ENCODE results near the gene FAM161A. TPM values are rescaled to one million over a fixed set of nuclear protein-coding genes. Genes with fewer than 3 reads are reported as not detected.
A peak's percentile ranks its signal among the peaks of the same experiment; 100 is the strongest.
"Not testable (repeated sequence)": the region's sequence is repeated elsewhere in the genome, so short reads cannot be mapped to it uniquely, and the experiment has no call there.

FAM161A gene
- total RNA-seq, 1 donor from 2014 or later = 0.53 TPM

GRCh38 chr2:61862085-61862484, 8.2 kb upstream of the FAM161A start:
- Histone ChIP-seq H3K4me3 (ENCODE audit: low read depth, low read length) (no peak overlapping the region), H3K36me3 (ENCODE audit: control insufficient read depth, insufficient read depth, low read length) (peaks cover 1% of the 10 kb centered on the region), H3K27me3 (ENCODE audit: control insufficient read depth, insufficient read depth, low read length) (no peaks in the 10 kb centered on the region)
- no peak for FAIRE-seq
- no peak for TF ChIP-seq CTCF (IDR thresholded peaks at IDR 0.05; ENCODE audit: insufficient read depth, low read length, severe bottlenecking)
- DNase-seq (ENCODE audit: low read depth) = no peak

- DNase-seq (ENCODE audit: low read depth) (no peak), FAIRE-seq (no peak)
- peaks cover 1% of the 10 kb centered on the region for H3K36me3 ChIP-seq (ENCODE audit: control insufficient read depth, insufficient read depth, low read length)
- H3K4me3 ChIP-seq (ENCODE audit: low read depth, low read length) = no peak overlapping the region
- no peak for TF ChIP-seq CTCF (IDR thresholded peaks at IDR 0.05; ENCODE audit: insufficient read depth, low read length, severe bottlenecking)
- H3K27me3 ChIP-seq (ENCODE audit: control insufficient read depth, insufficient read depth, low read length) = no peaks in the 10 kb centered on the region
These were observed 3.4 kb upstream of the FAM161A start for GRCh38 chr2:61857224-61857623.

GRCh38 chr2:61855318-61855613, 1.4 kb upstream of the FAM161A start:
- no peak for FAIRE-seq
- H3K36me3 ChIP-seq (ENCODE audit: control insufficient read depth, insufficient read depth, low read length) = no peaks in the 10 kb centered on the region
- H3K4me3 ChIP-seq (ENCODE audit: low read depth, low read length) = peak overlapping the region; percentile 83
- no peak for TF ChIP-seq CTCF (IDR thresholded peaks at IDR 0.05; ENCODE audit: insufficient read depth, low read length, severe bottlenecking)
- H3K27me3 ChIP-seq (ENCODE audit: control insufficient read depth, insufficient read depth, low read length) = no peaks in the 10 kb centered on the region
- DNase-seq (ENCODE audit: low read depth) = no peak

GRCh38 chr2:61854564-61855317, 881 bp upstream of the FAM161A start:
- FAIRE-seq (no peak), DNase-seq (ENCODE audit: low read depth) (peak; percentile 95)
- H3K4me3 ChIP-seq (ENCODE audit: low read depth, low read length) = peak overlapping the region; percentile 83
- H3K27me3 ChIP-seq (ENCODE audit: control insufficient read depth, insufficient read depth, low read length) = no peaks in the 10 kb centered on the region
- no peak for TF ChIP-seq CTCF (IDR thresholded peaks at IDR 0.05; ENCODE audit: insufficient read depth, low read length, severe bottlenecking)
- no peaks in the 10 kb centered on the region for H3K36me3 ChIP-seq (ENCODE audit: control insufficient read depth, insufficient read depth, low read length)

GRCh38 chr2:61853086-61853846, 594 bp downstream of the FAM161A start:
- DNase-seq (ENCODE audit: low read depth) (peak; percentile 14), FAIRE-seq (no peak)
- H3K36me3 ChIP-seq (ENCODE audit: control insufficient read depth, insufficient read depth, low read length) = no peaks in the 10 kb centered on the region

GRCh38 chr2:61851270-61851669, 2.6 kb downstream of the FAM161A start:
- FAIRE-seq; H3K36me3 ChIP-seq (ENCODE audit: control insufficient read depth, insufficient read depth, low read length); DNase-seq (ENCODE audit: low read depth); H3K27me3 ChIP-seq (ENCODE audit: control insufficient read depth, insufficient read depth, low read length); H3K4me3 ChIP-seq (ENCODE audit: low read depth, low read length): not testable (repeated sequence)

More at GRCh38 chr2:61853086-61853846, 594 bp downstream of the FAM161A start:
- no peak for TF ChIP-seq CTCF (IDR thresholded peaks at IDR 0.05; ENCODE audit: insufficient read depth, low read length, severe bottlenecking)
- peak overlapping the region; percentile 83 for H3K4me3 ChIP-seq (ENCODE audit: low read depth, low read length)
- H3K27me3 ChIP-seq (ENCODE audit: control insufficient read depth, insufficient read depth, low read length) = no peaks in the 10 kb centered on the region

Measured in bronchial epithelial cell (primary cell).